Testis (tissue), 2 donors: Measurements from ENCODE around the gene RIPK3.

Experiments
- POLR2A ChIP-seq: fragments of 450-650 bp; IDR thresholded peaks from one replicate; pipeline ENCODE4 v1.6.1; 2017; ENCODE audit warnings: antibody characterized with exemption, mild to moderate bottlenecking, moderate library complexity
- TF ChIP-seq, protein P1 (sequence below), 3 experiments: fragments of 450-650 bp in 2 of 3; fragments of 200-600 bp in 1 of 3; sonication (generic) in 1 of 3; IDR thresholded peaks; one replicate each; pipeline ENCODE4 v1.5.1; 2016 to 2019; ENCODE audit warnings: antibody characterized with exemption in 3 of 3, mild to moderate bottlenecking in 2 of 3, moderate library complexity in 1 of 3

- no peak for TF ChIP-seq POLR2A
- TF ChIP-seq, protein P1, sequence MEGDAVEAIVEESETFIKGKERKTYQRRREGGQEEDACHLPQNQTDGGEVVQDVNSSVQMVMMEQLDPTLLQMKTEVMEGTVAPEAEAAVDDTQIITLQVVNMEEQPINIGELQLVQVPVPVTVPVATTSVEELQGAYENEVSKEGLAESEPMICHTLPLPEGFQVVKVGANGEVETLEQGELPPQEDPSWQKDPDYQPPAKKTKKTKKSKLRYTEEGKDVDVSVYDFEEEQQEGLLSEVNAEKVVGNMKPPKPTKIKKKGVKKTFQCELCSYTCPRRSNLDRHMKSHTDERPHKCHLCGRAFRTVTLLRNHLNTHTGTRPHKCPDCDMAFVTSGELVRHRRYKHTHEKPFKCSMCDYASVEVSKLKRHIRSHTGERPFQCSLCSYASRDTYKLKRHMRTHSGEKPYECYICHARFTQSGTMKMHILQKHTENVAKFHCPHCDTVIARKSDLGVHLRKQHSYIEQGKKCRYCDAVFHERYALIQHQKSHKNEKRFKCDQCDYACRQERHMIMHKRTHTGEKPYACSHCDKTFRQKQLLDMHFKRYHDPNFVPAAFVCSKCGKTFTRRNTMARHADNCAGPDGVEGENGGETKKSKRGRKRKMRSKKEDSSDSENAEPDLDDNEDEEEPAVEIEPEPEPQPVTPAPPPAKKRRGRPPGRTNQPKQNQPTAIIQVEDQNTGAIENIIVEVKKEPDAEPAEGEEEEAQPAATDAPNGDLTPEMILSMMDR (IDR thresholded peaks at IDR 0.05), result no peak
These were observed 38.5 kb upstream of the RIPK3 start for GRCh38 chr14:24378327-24378726.
